ENCODE data around the gene NHLRC2.
"Not testable (repeated sequence)": the region's sequence is repeated elsewhere in the genome, so short reads cannot be mapped to it uniquely, and the experiment has no call there.

DNA sequence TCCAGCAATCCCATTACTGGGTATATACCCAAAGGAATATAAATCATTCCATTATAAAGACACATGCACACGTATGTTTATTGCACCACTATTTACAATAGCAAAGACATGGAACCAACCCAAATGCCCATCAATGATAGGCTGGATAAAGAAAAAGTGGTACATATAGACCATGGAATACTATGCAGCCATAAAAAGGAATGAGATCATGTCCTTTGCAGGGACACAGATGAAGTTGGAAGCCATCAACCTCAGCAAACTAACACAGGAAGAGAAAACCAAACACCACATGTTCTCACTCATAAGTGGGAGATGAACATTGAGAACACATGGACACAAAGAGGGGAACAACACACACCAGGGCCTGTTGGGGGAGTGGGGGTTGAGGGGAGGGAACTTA is 39.8 kb upstream of the NHLRC2 start:
- not testable (repeated sequence) for TF ChIP-seq POLR2A, CTCF, POLR2AphosphoS5, EP300 (IDR thresholded peaks at IDR 0.05)

All from sigmoid colon (tissue), 4 donors.